CD4-positive, alpha-beta T cell treated with Interleukin-17A for 4 hours (primary cell): ENCODE measurements around the gene TSKU.

Experiments used
- DNase-seq: peaks from one replicate; pipeline ENCODE4 v3.0.0-alpha.2; 2020; ENCODE audit warnings: mixed read lengths

The TSKU gene

GRCh38 chr11:76770642-76771445 is 12.3 kb upstream of the TSKU start:
- DNase-seq: no peak

- no peak for DNase-seq
These were observed 11.6 kb upstream of the TSKU start for GRCh38 chr11:76771446-76772099.

- DNase-seq: no peak
These were observed 10.9 kb upstream of the TSKU start for GRCh38 chr11:76772100-76772782.

- no peak for DNase-seq
These were observed 10.4 kb upstream of the TSKU start for GRCh38 chr11:76772783-76773106.

- no peak for DNase-seq
These were observed 9.2 kb upstream of the TSKU start for GRCh38 chr11:76773921-76774361.

GRCh38 chr11:76776472-76776871 is 6.7 kb upstream of the TSKU start:
- no peak for DNase-seq

GRCh38 chr11:76777305-76777704 is 5.9 kb upstream of the TSKU start:
- DNase-seq: no peak

GRCh38 chr11:76777876-76778275 is 5.3 kb upstream of the TSKU start:
- no peak for DNase-seq

- no peak for DNase-seq
These were observed 4.3 kb upstream of the TSKU start for GRCh38 chr11:76778874-76779273.

- no peak for DNase-seq
These were observed 1.9 kb upstream of the TSKU start for GRCh38 chr11:76781046-76781801.

- no peak for DNase-seq
These were observed 1.2 kb upstream of the TSKU start for GRCh38 chr11:76781807-76782530.

GRCh38 chr11:76782531-76783293 is 444 bp upstream of the TSKU start:
- peak; percentile 43 for DNase-seq

- no peak for DNase-seq
These were observed 999 bp downstream of the TSKU start for GRCh38 chr11:76783896-76784813.

- DNase-seq: no peak
These were observed 2.4 kb downstream of the TSKU start for GRCh38 chr11:76785513-76785912.

GRCh38 chr11:76786016-76786415 is 2.9 kb downstream of the TSKU start:
- DNase-seq: no peak

GRCh38 chr11:76786441-76787014 is 3.4 kb downstream of the TSKU start:
- DNase-seq: no peak

GRCh38 chr11:76787271-76787670 is 4.1 kb downstream of the TSKU start:
- DNase-seq: no peak

- no peak for DNase-seq
These were observed 4.9 kb downstream of the TSKU start for GRCh38 chr11:76787911-76788596.

GRCh38 chr11:76788661-76789442 is 5.7 kb downstream of the TSKU start:
- DNase-seq: no peak
